Posterior vena cava (tissue), 2 donors: ENCODE measurements around the gene ZNF565. TPM values are rescaled to one million over a fixed set of nuclear protein-coding genes. Genes with fewer than 3 reads are reported as not detected.
A peak's percentile ranks its signal among the peaks of the same experiment; 100 is the strongest.
"Not testable (repeated sequence)": the region's sequence is repeated elsewhere in the genome, so short reads cannot be mapped to it uniquely, and the experiment has no call there.

ENCODE experiments used
- DNase-seq: peaks from one replicate; pipeline ENCODE4 v3.0.0-alpha.2; 2020; ENCODE audit warnings: low spot score
- intact Hi-C, 2 donors: fragments of 100-400 bp; cut with DNase I; formaldehyde crosslinking; loops; one replicate each; pipeline versions ENCODE4 v1.14.1 to v1.14.2; 2022 to 2023
- total RNA-seq, 2 donors: library from RNA; stranded (reverse); fragmentation: NEBNext Ultra II Directional; extraction: Animal tissue kit (Norgen Biotek cat#: 25700); gene quantifications; one replicate each; pipeline ENCODE4 v1.2.1, GENCODE V29; 2021
- donor health status: DM: yes; HTN: yes; CAD: no.
- donor health status: DM: yes; HTN: yes; CAD: no.

ZNF565 gene
- total RNA-seq, 2 donors from 2014 or later = 5.2 to 5.3 TPM

GRCh38 chr19:36221474-36221873, 7.0 kb upstream of the ZNF565 start:
- no peak for DNase-seq
- intact Hi-C loops = no loop called here

GRCh38 chr19:36215276-36216123, 1.0 kb upstream of the ZNF565 start:
- intact Hi-C loops = no loop called here
- DNase-seq = no peak

- no peak for DNase-seq
- intact Hi-C loops = no loop called here
Observed at GRCh38 chr19:36212895-36213294, 1.6 kb downstream of the ZNF565 start.

- no peak for DNase-seq
- intact Hi-C loops = no loop called here
Observed at GRCh38 chr19:36210497-36210896, 4.0 kb downstream of the ZNF565 start.

GRCh38 chr19:36209372-36209771, 5.1 kb downstream of the ZNF565 start:
- intact Hi-C loops = no loop called here
- DNase-seq = no peak

- DNase-seq = no peak
Observed at GRCh38 chr19:36207605-36208252, 6.7 kb downstream of the ZNF565 start.

GRCh38 chr19:36203293-36203692, 11.2 kb downstream of the ZNF565 start:
- no peak for DNase-seq
- intact Hi-C loops = no loop called here

More at GRCh38 chr19:36207605-36208252, 6.7 kb downstream of the ZNF565 start:
- intact Hi-C loops = no loop called here

- DNase-seq = no peak
- intact Hi-C loops = no loop called here
Observed at GRCh38 chr19:36201684-36202083, 12.8 kb downstream of the ZNF565 start.

GRCh38 chr19:36198119-36198518, 16.3 kb downstream of the ZNF565 start:
- intact Hi-C loops = no loop called here
- no peak for DNase-seq

- DNase-seq = no peak
- intact Hi-C loops = no loop called here
Observed at GRCh38 chr19:36196249-36196648, 18.2 kb downstream of the ZNF565 start.

GRCh38 chr19:36186722-36187121, 27.7 kb downstream of the ZNF565 start:
- intact Hi-C loops = not testable (repeated sequence)

GRCh38 chr19:36183245-36183628, 31.2 kb downstream of the ZNF565 start:
- no peak for DNase-seq
- intact Hi-C loops = no loop called here

More at GRCh38 chr19:36186722-36187121, 27.7 kb downstream of the ZNF565 start:
- DNase-seq = not testable (repeated sequence)

GRCh38 chr19:36182612-36183244, 31.7 kb downstream of the ZNF565 start:
- intact Hi-C loops = no loop called here
- DNase-seq = no peak

- DNase-seq = peak; percentile 14
- intact Hi-C loops = not testable (repeated sequence)
Observed at GRCh38 chr19:36179077-36179476, 35.4 kb downstream of the ZNF565 start.

GRCh38 chr19:36173846-36174245, 40.6 kb downstream of the ZNF565 start:
- intact Hi-C loops, DNase-seq: not testable (repeated sequence)

- DNase-seq = peak; percentile 13
- intact Hi-C loops = no loop called here
Observed at GRCh38 chr19:36172852-36173251, 41.6 kb downstream of the ZNF565 start.

- no peak for DNase-seq
- intact Hi-C loops = loop anchor here in 1 of 2 donors (5.0 kb wide), 1 partner anchor 37 kb away; no protein-coding TSS in a partner anchor
Observed at GRCh38 chr19:36169084-36169760, 45.2 kb downstream of the ZNF565 start.

- no peak for DNase-seq
- intact Hi-C loops = no loop called here
Observed at GRCh38 chr19:36163813-36164212, 50.7 kb downstream of the ZNF565 start.

GRCh38 chr19:36160821-36161596, 53.5 kb downstream of the ZNF565 start:
- intact Hi-C loops = no loop called here
- DNase-seq = no peak
